HUES6 (cell line): ENCODE results near the gene BRSK2.
"Not testable (repeated sequence)": the region's sequence is repeated elsewhere in the genome, so short reads cannot be mapped to it uniquely, and the experiment has no call there.

Experiments
- H3K27ac ChIP-seq: 2 replicates; pipeline ENCODE4 v1.7.0; 2013; ENCODE audit warnings: low read depth, mild to moderate bottlenecking, low read length, inconsistent platforms
- H3K27me3 ChIP-seq: 2 replicates; pipeline ENCODE4 v1.6.1; 2013; ENCODE audit warnings: low read length; ENCODE audit not compliant: control insufficient read depth, insufficient read depth
- H3K36me3 ChIP-seq: 2 replicates; pipeline ENCODE4 v1.6.1; 2013; ENCODE audit warnings: low read length; ENCODE audit not compliant: control insufficient read depth, insufficient read depth
- H3K4me1 ChIP-seq: 2 replicates; pipeline ENCODE4 v1.6.1; 2013; ENCODE audit warnings: low read length; ENCODE audit not compliant: control insufficient read depth, insufficient read depth
- H3K4me3 ChIP-seq: 2 replicates; pipeline ENCODE4 v1.5.1; 2013; ENCODE audit warnings: low read depth, low read length
- H3K9ac ChIP-seq: one replicate; pipeline ENCODE4 v1.6.1; 2013; ENCODE audit warnings: mild to moderate bottlenecking, low read length
- H3K9me3 ChIP-seq: 2 replicates; pipeline ENCODE4 v1.6.1; 2013; ENCODE audit warnings: low read depth, low read length; ENCODE audit not compliant: control insufficient read depth, insufficient read depth

The BRSK2 gene

GRCh38 chr11:1415631-1416030 is 25.9 kb downstream of the BRSK2 start:
- Histone ChIP-seq H3K27me3 (no peaks in the 10 kb centered on the region), H3K4me3 (no peak overlapping the region), H3K36me3 (no peaks in the 10 kb centered on the region; the same call in 1 of the 2 replicates), H3K27ac (no peak overlapping the region), H3K9me3 (peaks cover 65% of the 10 kb centered on the region), H3K4me1 (no peaks in the 10 kb centered on the region), H3K9ac (no peak overlapping the region)

GRCh38 chr11:1418192-1418795 is 28.6 kb downstream of the BRSK2 start:
- H3K27me3 ChIP-seq, H3K36me3 ChIP-seq, H3K4me3 ChIP-seq, H3K9ac ChIP-seq, H3K27ac ChIP-seq, H3K4me1 ChIP-seq: not testable (repeated sequence)
- peaks cover 64% of the 10 kb centered on the region for H3K9me3 ChIP-seq

- Histone ChIP-seq H3K9me3 (peaks cover 50% of the 10 kb centered on the region), H3K27me3 (no peaks in the 10 kb centered on the region), H3K36me3 (no peaks in the 10 kb centered on the region; the same call in 1 of the 2 replicates), H3K4me3 (no peak overlapping the region), H3K4me1 (no peaks in the 10 kb centered on the region), H3K27ac (no peak overlapping the region), H3K9ac (no peak overlapping the region)
These were observed 30.1 kb downstream of the BRSK2 start for GRCh38 chr11:1419811-1420210.

GRCh38 chr11:1421291-1421690 is 31.6 kb downstream of the BRSK2 start:
- Histone ChIP-seq H3K4me1 (no peaks in the 10 kb centered on the region), H3K27me3 (no peaks in the 10 kb centered on the region), H3K27ac (no peak overlapping the region), H3K4me3 (no peak overlapping the region), H3K36me3 (no peaks in the 10 kb centered on the region), H3K9ac (no peak overlapping the region), H3K9me3 (peaks cover 36% of the 10 kb centered on the region)

- Histone ChIP-seq H3K9ac (no peak overlapping the region), H3K27ac (no peak overlapping the region), H3K27me3 (no peaks in the 10 kb centered on the region), H3K4me3 (no peak overlapping the region), H3K4me1 (no peaks in the 10 kb centered on the region), H3K9me3 (peaks cover 25% of the 10 kb centered on the region), H3K36me3 (no peaks in the 10 kb centered on the region)
These were observed 32.7 kb downstream of the BRSK2 start for GRCh38 chr11:1422481-1422880.

- H3K4me3 ChIP-seq: no peak overlapping the region
- no peak overlapping the region for H3K9ac ChIP-seq
- peaks cover 22% of the 10 kb centered on the region for H3K9me3 ChIP-seq
- no peak overlapping the region for H3K27ac ChIP-seq
- no peaks in the 10 kb centered on the region for H3K27me3 ChIP-seq
- no peaks in the 10 kb centered on the region for H3K4me1 ChIP-seq
- no peaks in the 10 kb centered on the region for H3K36me3 ChIP-seq
These were observed 33.2 kb downstream of the BRSK2 start for GRCh38 chr11:1422981-1423380.

- not testable (repeated sequence) for H3K27ac ChIP-seq, H3K9ac ChIP-seq, H3K4me1 ChIP-seq, H3K4me3 ChIP-seq, H3K27me3 ChIP-seq, H3K36me3 ChIP-seq
- H3K9me3 ChIP-seq: peaks cover 18% of the 10 kb centered on the region
These were observed 33.7 kb downstream of the BRSK2 start for GRCh38 chr11:1423406-1423805.

GRCh38 chr11:1425006-1425405 is 35.3 kb downstream of the BRSK2 start:
- Histone ChIP-seq H3K27me3 (no peaks in the 10 kb centered on the region), H3K4me3 (no peak overlapping the region), H3K27ac (no peak overlapping the region), H3K9me3 (peaks cover 4% of the 10 kb centered on the region), H3K9ac (no peak overlapping the region), H3K4me1 (no peaks in the 10 kb centered on the region), H3K36me3 (no peaks in the 10 kb centered on the region)

GRCh38 chr11:1425439-1425838 is 35.7 kb downstream of the BRSK2 start:
- Histone ChIP-seq H3K9me3 (peaks cover 3% of the 10 kb centered on the region; the same call in 1 of the 2 replicates), H3K27me3 (no peaks in the 10 kb centered on the region), H3K4me3 (no peak overlapping the region), H3K9ac (no peak overlapping the region), H3K36me3 (no peaks in the 10 kb centered on the region), H3K27ac (no peak overlapping the region), H3K4me1 (no peaks in the 10 kb centered on the region)

- no peaks in the 10 kb centered on the region for H3K4me1 ChIP-seq
- no peak overlapping the region for H3K9ac ChIP-seq
- H3K27ac ChIP-seq: no peak overlapping the region
- no peak overlapping the region for H3K4me3 ChIP-seq
- peaks cover 6% of the 10 kb centered on the region; the same call in 1 of the 2 replicates for H3K27me3 ChIP-seq
- peaks cover 3% of the 10 kb centered on the region; the same call in 1 of the 2 replicates for H3K9me3 ChIP-seq
- no peaks in the 10 kb centered on the region for H3K36me3 ChIP-seq
These were observed 39.1 kb downstream of the BRSK2 start for GRCh38 chr11:1428762-1429316.

- Histone ChIP-seq H3K27ac (no peak overlapping the region), H3K9ac (no peak overlapping the region), H3K9me3 (peaks cover 3% of the 10 kb centered on the region; the same call in 1 of the 2 replicates), H3K4me3 (no peak overlapping the region), H3K36me3 (no peaks in the 10 kb centered on the region), H3K27me3 (peaks cover 6% of the 10 kb centered on the region; the same call in 1 of the 2 replicates), H3K4me1 (peaks cover 13% of the 10 kb centered on the region; the same call in 1 of the 2 replicates)
These were observed 43.8 kb downstream of the BRSK2 start for GRCh38 chr11:1433568-1433967.
